SK-MEL-5 (cell line): ENCODE results near the gene BCCIP. TPM values are rescaled to one million over a fixed set of nuclear protein-coding genes. Genes with fewer than 3 reads are reported as not detected.

Experiments
- DNase-seq: peaks from one replicate; pipeline ENCODE4 v3.0.0-alpha.2; 2016; ENCODE audit warnings: low read depth, low spot score
- in situ Hi-C: cut with HindIII; loops from 2 replicates; pipeline ENCODE4 v1.10.0; 2016; ENCODE audit warnings: low sequenced_read_pairs, high pct_unique_total_duplicates, low pct_unique_long_range_greater_than_20kb
- polyA plus RNA-seq, 2 experiments: library from polyadenylated mRNA; depleted of rRNA; stranded (reverse); fragments of >200 nt; gene quantifications; 2 replicates each; pipeline ENCODE4 v1.2.3, GENCODE V29; 2015
- total RNA-seq: library from RNA; depleted of rRNA; stranded (reverse); fragments of >200 nt; shearing (Covaris generic); gene quantifications from 2 replicates; pipeline ENCODE4 v1.2.3, GENCODE V29; 2014; rRNA removed

Gene BCCIP
- total RNA-seq, result 43.4 and 44.0 TPM in 2 replicates
- polyA plus RNA-seq (2015; cell fraction: cytosol; rRNA removed), result 43.3 and 49.4 TPM in 2 replicates
- 33.9 and 38.0 TPM in 2 replicates for polyA plus RNA-seq (2015; cell fraction: nucleus; rRNA removed)

DNA sequence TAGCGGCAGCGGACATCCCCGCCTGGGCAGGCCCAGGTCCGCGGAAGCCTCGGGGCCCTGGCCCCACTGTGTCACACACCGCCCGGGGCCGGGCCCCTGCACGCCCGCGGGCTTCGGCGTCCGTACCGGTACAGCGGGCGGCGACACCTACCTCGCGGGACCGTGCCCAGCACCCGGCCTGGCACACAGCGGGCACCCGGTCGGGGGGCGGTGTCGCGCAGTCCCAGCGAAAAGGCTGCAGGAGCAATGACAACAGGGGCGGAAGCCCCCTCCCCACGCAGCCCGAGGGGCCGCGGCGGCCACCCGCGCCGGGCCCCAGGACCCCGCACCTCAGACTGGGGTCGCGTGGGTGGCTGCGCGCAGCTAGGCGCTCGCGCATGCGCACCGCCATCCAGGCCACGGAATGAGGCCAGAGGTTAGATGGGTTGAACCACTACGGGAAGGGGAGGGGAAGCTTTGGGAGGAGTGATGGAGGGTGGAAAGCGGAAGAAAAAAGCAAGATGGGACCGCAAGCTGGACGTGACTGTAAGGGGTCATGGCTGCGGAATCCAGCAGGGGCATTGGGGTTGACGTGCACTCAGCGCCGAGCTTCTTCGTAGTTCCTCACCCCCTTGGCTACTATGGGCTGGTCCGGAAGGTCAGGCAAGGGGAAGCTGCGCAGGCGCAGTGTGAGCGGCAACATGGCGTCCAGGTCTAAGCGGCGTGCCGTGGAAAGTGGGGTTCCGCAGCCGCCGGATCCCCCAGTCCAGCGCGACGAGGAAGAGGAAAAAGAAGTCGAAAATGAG, at the start of gene BCCIP, which contains the start of gene UROS:
TSS of gene BCCIP (plus strand) at position 669 of the 785 bp plus-strand sequence. CDS start at position 681, 12 bp downstream.
TSS of gene UROS (minus strand) at position 381 of the 785 bp plus-strand sequence. CDS start 6,759 bp downstream, outside the sequence.
- in situ Hi-C loops, result no loop called here
- DNase-seq, result peak; percentile 84

GRCh38 chr10:125773687-125774543, 49.4 kb upstream of the BCCIP start:
- no peak for DNase-seq
- in situ Hi-C loops, result no loop called here

DNA sequence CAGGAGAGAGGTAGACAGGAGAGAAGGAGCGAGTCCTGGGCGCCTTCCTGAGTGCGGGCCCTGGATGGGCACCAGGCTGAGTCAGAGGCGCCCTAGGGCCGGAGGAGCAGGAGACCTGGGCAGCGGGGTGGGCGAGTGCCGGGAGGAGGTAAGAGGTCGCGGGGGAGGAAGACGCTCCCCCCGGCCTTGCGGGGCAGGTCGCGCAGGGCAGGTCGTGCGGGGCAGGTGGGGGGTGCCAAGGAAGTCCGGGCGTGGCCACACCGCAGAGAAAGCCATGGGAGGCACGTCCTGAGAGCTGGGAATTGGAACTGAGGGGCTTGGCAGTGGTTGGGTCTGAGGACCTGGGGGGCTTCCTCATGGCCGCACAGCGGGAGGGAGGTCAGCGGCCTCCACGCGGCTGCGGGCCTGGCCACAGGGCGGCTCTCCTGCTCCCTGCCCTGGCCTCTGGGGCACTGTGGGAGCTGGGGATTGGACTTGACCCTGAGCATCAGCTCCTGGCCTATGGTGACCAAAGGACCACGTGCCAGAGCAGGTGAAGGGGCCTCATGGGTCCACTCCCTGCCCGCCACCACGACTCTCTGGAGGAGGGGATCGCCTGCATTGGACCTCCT, 48.7 kb upstream of the BCCIP start:
- in situ Hi-C loops, result no loop called here
- DNase-seq, result no peak

- in situ Hi-C loops, result no loop called here
- DNase-seq, result no peak
Measured at GRCh38 chr10:125775491-125776106, 47.7 kb upstream of the BCCIP start, which contains the start of gene MMP21. Gene MMP21 (minus strand): TSS chr10:125775821. CDS start chr10:125775821, 0 bp downstream.

- no peak for DNase-seq
- in situ Hi-C loops, result no loop called here
Measured at GRCh38 chr10:125777806-125778205, 45.5 kb upstream of the BCCIP start.

DNA sequence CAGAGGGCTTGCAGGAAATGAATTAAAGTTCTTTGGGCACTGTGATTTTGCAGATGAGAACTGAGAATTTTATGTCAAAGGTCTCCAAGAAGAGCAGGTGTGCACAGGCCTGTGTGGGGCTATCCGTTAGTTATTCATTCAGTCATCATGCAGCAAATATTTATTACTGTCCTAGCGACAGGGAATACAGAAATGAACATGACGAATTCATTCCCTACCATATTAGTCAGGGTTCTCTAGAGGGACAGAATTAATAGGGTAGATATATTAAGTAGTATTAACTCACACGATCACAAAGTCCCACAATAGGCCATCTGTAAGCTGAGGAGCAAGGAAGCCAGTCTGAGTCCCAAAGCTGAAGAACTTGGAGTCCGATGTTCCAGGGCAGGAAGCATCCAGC, 44.8 kb upstream of the BCCIP start:
- no peak for DNase-seq
- in situ Hi-C loops, result no loop called here

DNA sequence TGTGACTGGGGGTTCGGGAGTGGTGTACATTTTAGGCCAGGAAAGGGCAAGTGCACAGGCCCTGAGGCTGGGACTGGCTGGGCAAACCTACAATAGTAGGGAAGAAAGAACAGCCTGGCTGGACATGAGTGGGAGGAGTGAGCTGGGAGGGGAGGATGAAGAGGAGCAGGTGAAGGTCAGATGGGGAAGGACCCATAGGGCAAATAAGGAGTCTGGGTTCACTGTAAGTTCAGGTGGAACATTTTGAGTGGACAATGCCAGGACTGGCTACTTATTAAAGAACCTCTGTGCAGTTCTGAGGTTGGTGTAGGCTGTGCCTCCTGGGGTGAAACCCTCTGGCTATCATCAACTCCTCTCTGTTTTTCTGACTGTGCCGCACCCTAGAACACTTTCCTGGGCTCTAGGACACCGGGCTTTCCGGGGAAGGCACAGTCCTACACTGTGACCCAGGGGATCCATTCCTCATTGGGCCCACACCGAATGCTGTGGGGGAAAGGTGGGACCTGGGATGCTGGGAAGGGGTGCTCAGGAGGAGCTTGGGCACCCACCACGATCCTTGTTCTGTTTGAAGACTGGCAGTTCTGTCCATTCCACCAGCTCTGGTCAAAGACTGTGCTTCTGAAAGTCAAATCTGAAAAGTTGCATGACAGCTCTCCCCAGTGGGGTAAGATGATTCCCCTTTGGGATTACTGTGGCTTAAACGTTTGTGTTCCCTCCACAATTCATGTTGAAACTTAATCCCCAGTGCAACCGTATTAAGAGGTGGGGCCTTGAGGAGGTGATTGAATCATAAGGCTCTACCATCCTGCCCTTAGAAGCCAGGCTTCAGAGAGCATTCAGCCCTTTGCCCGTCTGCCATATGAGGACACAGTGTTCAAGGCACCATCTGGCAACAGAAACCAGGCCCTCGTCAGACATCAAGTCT, 43.7 kb upstream of the BCCIP start:
- no peak for DNase-seq
- in situ Hi-C loops, result no loop called here

DNA sequence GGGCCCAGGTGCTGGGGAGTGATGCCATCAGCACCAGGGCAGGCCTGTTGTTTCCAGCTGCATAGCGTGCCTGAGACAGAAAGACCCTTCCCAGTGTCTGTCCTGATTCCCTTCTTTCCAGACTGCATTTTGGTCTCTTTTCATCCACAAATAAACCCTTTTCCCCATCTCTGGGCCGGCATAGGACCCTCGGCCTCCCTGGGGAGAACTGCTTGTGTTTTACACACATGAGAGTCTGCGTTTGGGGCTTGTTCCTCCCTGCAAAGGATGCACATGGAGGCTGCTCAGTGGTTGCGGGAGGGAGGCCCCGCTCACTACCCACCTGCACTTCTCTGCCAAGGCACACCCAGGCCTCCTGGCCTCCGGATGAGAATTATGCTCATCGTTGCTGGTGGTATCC, 42.0 kb upstream of the BCCIP start:
- in situ Hi-C loops, result no loop called here
- DNase-seq, result no peak

GRCh38 chr10:125782054-125782453, 41.3 kb upstream of the BCCIP start:
- in situ Hi-C loops, result no loop called here
- DNase-seq, result no peak

- DNase-seq, result no peak
- in situ Hi-C loops, result no loop called here
Measured at GRCh38 chr10:125782616-125783015, 40.7 kb upstream of the BCCIP start.

DNA sequence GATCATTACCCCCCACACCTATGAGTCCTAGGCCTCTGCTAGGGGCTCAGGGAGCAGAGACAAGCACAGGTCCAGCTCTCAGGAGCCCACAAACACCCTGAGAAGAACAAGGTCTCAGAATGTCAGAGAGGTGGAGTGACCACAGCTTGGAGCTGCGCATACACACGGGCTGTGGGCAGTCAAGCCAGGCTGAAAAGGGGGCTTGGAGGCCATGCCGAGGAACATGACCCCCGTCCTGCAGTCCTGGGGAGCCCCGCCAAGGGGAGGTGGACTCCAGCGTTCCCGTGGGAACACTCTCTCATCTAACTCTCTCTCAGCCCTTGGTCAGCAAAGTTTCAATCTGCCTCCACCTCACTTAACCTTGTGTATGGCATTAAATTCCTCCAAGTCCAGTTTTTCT, 39.9 kb upstream of the BCCIP start:
- in situ Hi-C loops, result no loop called here
- DNase-seq, result no peak

- no peak for DNase-seq
- in situ Hi-C loops, result no loop called here
Measured at GRCh38 chr10:125783957-125784356, 39.4 kb upstream of the BCCIP start.

- in situ Hi-C loops, result no loop called here
- no peak for DNase-seq
Measured at GRCh38 chr10:125785791-125786190, 37.6 kb upstream of the BCCIP start.

DNA sequence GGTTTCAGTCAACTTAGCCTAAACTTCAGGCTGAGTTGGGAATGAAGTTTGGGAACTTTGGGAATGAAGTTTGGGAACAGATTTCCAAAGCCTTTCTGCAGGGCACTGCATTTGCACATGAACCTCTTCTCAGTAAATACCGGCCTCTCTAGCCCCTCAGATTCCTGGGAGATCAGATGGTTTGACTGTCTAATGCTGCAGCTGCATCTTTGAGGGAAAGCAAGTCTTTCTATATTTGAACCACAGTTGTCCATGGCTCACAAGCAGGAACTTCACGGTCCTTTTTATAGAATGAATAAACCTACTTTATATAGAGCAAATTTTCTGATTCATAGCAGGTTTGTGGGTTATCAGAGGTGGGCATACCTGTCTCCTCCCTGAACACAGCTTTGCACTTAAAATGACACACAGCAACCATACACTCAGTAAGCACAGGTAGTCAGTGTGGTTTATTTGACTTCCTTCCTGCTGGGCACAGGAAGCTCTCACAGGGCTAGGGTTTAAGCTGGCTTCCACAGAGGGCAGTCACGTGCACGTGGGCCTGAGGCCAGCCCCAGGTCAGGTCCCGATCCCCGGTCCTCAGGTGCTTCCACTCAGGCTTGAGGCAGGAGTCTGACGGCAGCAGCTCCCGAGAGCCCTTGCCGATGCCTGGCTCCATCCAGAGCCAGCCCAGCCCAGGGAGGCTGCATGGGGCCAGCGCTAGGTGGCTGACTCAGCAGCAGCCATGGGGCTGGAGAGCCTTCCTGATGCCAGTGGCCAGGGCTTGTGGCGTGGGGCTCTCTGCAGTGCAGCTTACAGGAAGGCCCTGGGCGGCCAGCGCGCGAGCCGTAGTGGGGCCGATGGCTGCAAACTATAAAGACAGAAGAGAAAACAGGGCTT, 35.0 kb upstream of the BCCIP start:
- in situ Hi-C loops, result no loop called here
- DNase-seq, result no peak

GRCh38 chr10:125792342-125793300, 30.7 kb upstream of the BCCIP start:
- DNase-seq, result no peak
- in situ Hi-C loops, result no loop called here
